Kidney (tissue), 14 donors: ENCODE measurements around the gene PRR16. TPM values are rescaled to one million over a fixed set of nuclear protein-coding genes. Genes with fewer than 3 reads are reported as not detected.

Experiments
- DNase-seq, 5 donors: peaks; one replicate each; pipeline ENCODE4 v3.0.0-alpha.2; 2013 to 2020
- FAIRE-seq: peaks from 2 replicates; lab custom pipeline; 2012; peaks lifted over from hg19 to GRCh38; lab: Jason Lieb, UNC
- H3K27ac ChIP-seq, 2 donors: one replicate each; pipeline ENCODE4 v1.7.0; 2013; ENCODE audit warnings: low read depth in 2 of 2, low read length in 2 of 2, inconsistent platforms in 1 of 2
- H3K27me3 ChIP-seq: one replicate; pipeline ENCODE4 v1.7.1; 2013; ENCODE audit warnings: low read length, inconsistent platforms; ENCODE audit not compliant: control insufficient read depth, insufficient read depth
- H3K36me3 ChIP-seq, 3 donors: one replicate each; pipeline versions ENCODE4 v1.7.0 to v1.7.1; 2013; ENCODE audit warnings: low read length in 3 of 3, control low read depth in 1 of 3, inconsistent platforms in 1 of 3; ENCODE audit not compliant: insufficient read depth in 3 of 3, control insufficient read depth in 2 of 3
- H3K4me1 ChIP-seq, 3 donors: one replicate each; pipeline versions ENCODE4 v1.7.0 to v1.7.1; 2013; ENCODE audit warnings: low read length in 3 of 3, inconsistent platforms in 1 of 3, low read depth in 1 of 3; ENCODE audit not compliant: control insufficient read depth in 2 of 3, insufficient read depth in 2 of 3
- H3K4me3 ChIP-seq, 3 donors: one replicate each; pipeline versions ENCODE4 v1.7.0 to v1.8.1; 2013; ENCODE audit warnings: low read length in 3 of 3, control low read depth in 1 of 3, inconsistent platforms in 1 of 3
- H3K9ac ChIP-seq, 3 donors: one replicate each; pipeline versions ENCODE4 v1.7.0 to v1.7.1; 2013; ENCODE audit warnings: low read length in 3 of 3, control low read depth in 1 of 3, inconsistent platforms in 1 of 3
- H3K9me3 ChIP-seq, 3 donors: one replicate each; pipeline versions ENCODE4 v1.7.0 to v1.7.1; 2013; ENCODE audit warnings: low read length in 3 of 3, control low read depth in 1 of 3, inconsistent platforms in 1 of 3; ENCODE audit not compliant: control insufficient read depth in 2 of 3, insufficient read depth in 1 of 3
- intact Hi-C: fragments of 100-400 bp; cut with DNase I; formaldehyde crosslinking; loops from one replicate; pipeline ENCODE4 v1.11.1; 2022
- polyA plus RNA-seq: library from polyadenylated mRNA; stranded (reverse); fragments of 350-450 nt; fragmentation: Illumina TruSeq; extraction: RNeasy Lipid Tissue Mini Kit (QIAGEN cat#74804); gene quantifications from one replicate; pipeline ENCODE4 v1.2.3, GENCODE V29; 2014; ENCODE audit warnings: low read depth, low replicate concordance; ENCODE audit not compliant: insufficient read depth
- total RNA-seq: library from RNA; stranded (reverse); fragmentation: NEBNext Ultra II Directional; extraction: Animal tissue kit (Norgen Biotek cat#: 25700); gene quantifications from one replicate; pipeline ENCODE4 v1.2.1, GENCODE V29; 2021
- TF ChIP-seq, protein P1 (sequence below): IDR thresholded peaks from 3 replicates; pipeline ENCODE4 v1.5.1; 2012; ENCODE audit warnings: mild to moderate bottlenecking, moderate library complexity, borderline replicate concordance; ENCODE audit not compliant: insufficient read depth; ENCODE audit errors: extremely low read depth
- donor health status: control.
- donor health status: control.
- donor health status: control.
- donor health status: control.
- donor health status: control.
- donor health status: DM: yes; HTN: yes; CAD: no.
- donor health status: Normal renal cell carcinoma (clear cell type).

Gene PRR16
- total and polyA plus RNA-seq, 2 donors from 2014 or later, result 2.4 to 3.6 TPM

DNA sequence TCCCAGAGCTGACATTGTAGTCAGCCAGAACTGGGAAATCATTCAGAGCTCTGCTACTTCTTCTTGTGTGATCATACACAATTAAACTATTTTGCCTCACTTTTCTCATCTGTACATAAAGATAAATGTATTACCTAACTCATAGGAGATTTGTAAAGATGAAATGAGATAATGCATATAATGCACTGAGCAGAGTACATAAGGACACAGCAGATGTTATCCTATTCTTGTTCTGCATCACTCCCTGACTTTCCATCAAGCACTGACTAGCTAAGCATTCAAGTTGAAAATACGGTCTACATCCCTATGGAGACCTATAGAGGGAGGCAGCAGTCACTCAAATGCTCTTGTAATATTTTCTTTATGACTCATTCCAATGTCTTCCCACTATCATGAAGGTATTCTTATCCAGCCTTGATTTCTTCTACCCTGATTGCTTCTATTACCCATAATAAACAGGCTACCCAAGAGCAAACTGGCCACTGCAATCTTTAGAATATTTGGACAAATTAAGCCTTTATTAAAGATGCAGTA, 16.3 kb upstream of the PRR16 start:
- Histone ChIP-seq H3K27me3 (no peaks in the 10 kb centered on the region), H3K36me3 (no peaks in the 10 kb centered on the region), H3K27ac (no peak overlapping the region), H3K4me3 (no peak overlapping the region), H3K4me1 (no peaks in the 10 kb centered on the region), H3K9me3 (no peaks in the 10 kb centered on the region), H3K9ac (no peak overlapping the region)
- no peak for FAIRE-seq
- TF ChIP-seq, protein P1, sequence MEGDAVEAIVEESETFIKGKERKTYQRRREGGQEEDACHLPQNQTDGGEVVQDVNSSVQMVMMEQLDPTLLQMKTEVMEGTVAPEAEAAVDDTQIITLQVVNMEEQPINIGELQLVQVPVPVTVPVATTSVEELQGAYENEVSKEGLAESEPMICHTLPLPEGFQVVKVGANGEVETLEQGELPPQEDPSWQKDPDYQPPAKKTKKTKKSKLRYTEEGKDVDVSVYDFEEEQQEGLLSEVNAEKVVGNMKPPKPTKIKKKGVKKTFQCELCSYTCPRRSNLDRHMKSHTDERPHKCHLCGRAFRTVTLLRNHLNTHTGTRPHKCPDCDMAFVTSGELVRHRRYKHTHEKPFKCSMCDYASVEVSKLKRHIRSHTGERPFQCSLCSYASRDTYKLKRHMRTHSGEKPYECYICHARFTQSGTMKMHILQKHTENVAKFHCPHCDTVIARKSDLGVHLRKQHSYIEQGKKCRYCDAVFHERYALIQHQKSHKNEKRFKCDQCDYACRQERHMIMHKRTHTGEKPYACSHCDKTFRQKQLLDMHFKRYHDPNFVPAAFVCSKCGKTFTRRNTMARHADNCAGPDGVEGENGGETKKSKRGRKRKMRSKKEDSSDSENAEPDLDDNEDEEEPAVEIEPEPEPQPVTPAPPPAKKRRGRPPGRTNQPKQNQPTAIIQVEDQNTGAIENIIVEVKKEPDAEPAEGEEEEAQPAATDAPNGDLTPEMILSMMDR, result no peak
- no peak for DNase-seq
- intact Hi-C loops, result no loop called here

DNA sequence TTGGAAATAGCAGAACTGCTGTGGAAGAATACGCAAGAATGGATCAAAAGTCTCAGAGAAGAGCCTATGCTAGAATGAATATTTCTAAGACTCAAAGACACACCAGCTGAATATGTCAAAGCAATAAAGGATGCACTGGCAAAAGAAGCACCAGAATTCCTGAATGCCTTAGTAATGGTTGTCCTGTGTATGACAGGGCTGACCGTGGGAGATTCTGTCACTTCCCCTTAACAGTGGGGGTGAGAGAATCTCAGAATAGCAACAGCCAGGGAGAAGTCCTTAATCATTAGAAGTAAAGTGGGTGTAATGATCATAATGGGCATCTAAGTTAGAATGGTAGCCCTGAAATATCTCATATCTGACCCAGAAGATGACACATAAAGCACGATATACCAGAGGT, 14.6 kb upstream of the PRR16 start:
- Histone ChIP-seq H3K36me3 (no peaks in the 10 kb centered on the region), H3K4me1 (peaks cover 0 to 3% (median 0%) of the 10 kb centered on the region in 3 donors), H3K9me3 (no peaks in the 10 kb centered on the region), H3K27me3 (no peaks in the 10 kb centered on the region), H3K27ac (no peak overlapping the region), H3K4me3 (no peak overlapping the region), H3K9ac (no peak overlapping the region)
- no peak for DNase-seq
- intact Hi-C loops, result no loop called here
- FAIRE-seq, result no peak
- TF ChIP-seq, protein P1, result no peak

DNA sequence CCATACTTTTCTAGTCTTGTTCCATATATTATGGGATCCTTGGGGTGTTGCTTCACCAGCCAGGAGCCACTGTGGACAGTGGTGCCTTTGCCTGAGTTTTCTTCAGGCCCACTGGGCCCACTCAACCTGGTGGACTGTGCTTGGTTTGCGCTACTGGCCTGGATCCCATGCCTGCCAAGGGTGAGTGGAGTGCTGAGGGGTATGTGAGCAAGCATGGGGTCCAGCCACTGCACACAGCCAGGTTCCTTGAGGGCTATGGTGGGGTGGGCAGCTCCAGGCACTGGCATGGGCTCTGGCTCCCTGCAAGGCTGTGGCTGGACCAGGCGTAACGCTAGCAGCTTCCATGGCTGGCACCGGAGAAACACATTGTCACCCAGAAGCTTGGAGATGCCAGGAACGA, 13.2 kb upstream of the PRR16 start:
- no peak for FAIRE-seq

More for the DNA sequence above, 13.2 kb upstream of the PRR16 start:
- H3K4me1 ChIP-seq, result peaks cover 0 to 3% (median 0%) of the 10 kb centered on the region in 3 donors
- no peak overlapping the region for H3K9ac ChIP-seq
- H3K9me3 ChIP-seq, result no peaks in the 10 kb centered on the region
- no peaks in the 10 kb centered on the region for H3K36me3 ChIP-seq
- intact Hi-C loops, result no loop called here
- DNase-seq, result no peak
- H3K4me3 ChIP-seq, result no peak overlapping the region
- TF ChIP-seq, protein P1, result no peak
- no peak overlapping the region for H3K27ac ChIP-seq
- no peaks in the 10 kb centered on the region for H3K27me3 ChIP-seq
